GM15510 (cell line): ENCODE measurements around the gene TTC9B.

Experiments
- POLR2A ChIP-seq: IDR thresholded peaks from 3 replicates; pipeline ENCODE4 v1.6.1; 2011; ENCODE audit warnings: borderline replicate concordance; ENCODE audit not compliant: insufficient read length; ENCODE audit errors: extremely low read depth

The TTC9B gene

GRCh38 chr19:40217934-40218890 is at the start of gene TTC9B:
TTC9B (minus strand) TSS chr19:40218384; CDS start chr19:40218381, 3 bp downstream.
- no peak for TF ChIP-seq POLR2A

- TF ChIP-seq POLR2A = no peak
These were observed 49.4 kb upstream of the TTC9B start for GRCh38 chr19:40267601-40267997.

- no peak for TF ChIP-seq POLR2A
These were observed 48.9 kb upstream of the TTC9B start for GRCh38 chr19:40266912-40267600.

- TF ChIP-seq POLR2A = no peak
These were observed 47.9 kb upstream of the TTC9B start for GRCh38 chr19:40266119-40266518.

DNA sequence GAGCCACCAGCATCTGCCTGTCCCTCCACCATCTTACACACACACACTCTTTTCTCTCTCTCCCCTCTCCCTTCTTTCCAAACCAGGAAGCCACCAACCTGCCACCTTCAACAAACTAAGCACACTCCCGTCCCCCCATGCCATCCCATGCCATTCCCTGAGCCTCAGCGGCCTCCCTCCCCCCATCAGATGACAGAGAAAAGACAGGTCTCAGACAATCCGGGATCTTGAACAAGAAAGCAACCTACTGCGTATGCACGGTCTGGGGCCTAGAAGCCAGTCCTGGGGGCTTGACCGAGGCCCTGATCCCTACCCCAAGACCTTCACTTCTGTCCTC is 47.5 kb upstream of the TTC9B start:
- TF ChIP-seq POLR2A = no peak

DNA sequence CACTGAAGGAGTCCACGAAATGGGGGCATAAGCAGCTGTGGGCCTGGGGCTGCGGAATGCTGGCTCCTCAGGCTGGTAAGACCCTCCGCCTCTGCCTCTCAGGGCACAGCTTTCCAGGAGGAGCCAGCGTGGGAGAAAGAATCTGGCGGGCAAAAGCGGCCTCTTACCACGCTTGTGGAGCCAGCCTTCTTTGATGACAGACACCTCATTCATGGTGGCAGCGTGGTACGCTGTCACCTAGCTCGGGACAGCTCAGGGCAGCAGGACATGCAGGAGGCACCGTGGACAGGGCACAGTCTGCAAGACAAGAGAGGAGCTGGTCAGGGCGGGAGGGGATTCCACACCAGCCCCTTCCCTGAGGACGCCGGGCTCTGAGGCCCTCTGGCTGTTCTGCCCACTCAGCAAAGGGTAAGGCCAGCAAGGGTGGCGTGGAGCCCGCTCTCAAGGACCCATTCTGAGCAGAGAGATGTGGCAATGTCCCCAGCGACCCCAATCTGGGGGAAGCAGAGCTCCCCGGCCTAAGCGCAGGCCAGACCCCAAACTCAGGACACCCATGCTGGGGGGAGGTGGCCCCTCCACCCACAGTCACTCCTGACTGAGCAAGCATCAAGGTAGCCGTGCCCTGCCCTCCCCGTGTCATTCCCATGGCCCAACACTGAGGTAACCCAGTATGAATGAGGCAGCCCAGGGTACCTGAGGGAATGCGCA is 47.0 kb upstream of the TTC9B start:
- TF ChIP-seq POLR2A = no peak

- no peak for TF ChIP-seq POLR2A
These were observed 46.3 kb upstream of the TTC9B start for GRCh38 chr19:40264314-40265054.

GRCh38 chr19:40263440-40264313 is 45.5 kb upstream of the TTC9B start:
- TF ChIP-seq POLR2A = no peak

DNA sequence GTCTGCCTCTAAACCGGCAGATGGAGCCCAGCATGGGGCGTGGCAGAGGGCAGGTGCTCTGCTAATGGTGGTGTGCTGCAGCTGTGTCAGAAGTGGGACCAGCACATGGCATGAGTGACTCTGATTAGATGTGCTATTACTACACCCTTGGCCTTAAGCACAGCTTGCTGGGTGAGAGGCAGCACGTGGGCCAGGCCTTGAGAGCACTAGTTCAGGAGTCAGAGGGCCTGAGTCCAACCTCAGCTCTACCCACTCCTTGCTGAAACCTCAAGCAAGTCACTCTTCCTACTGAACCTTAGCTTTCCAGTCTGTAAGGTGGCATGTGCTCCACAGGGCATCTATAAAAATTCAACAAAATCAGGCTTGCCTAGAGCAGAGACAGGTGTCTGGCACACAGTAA is 44.2 kb upstream of the TTC9B start:
- no peak for TF ChIP-seq POLR2A

DNA sequence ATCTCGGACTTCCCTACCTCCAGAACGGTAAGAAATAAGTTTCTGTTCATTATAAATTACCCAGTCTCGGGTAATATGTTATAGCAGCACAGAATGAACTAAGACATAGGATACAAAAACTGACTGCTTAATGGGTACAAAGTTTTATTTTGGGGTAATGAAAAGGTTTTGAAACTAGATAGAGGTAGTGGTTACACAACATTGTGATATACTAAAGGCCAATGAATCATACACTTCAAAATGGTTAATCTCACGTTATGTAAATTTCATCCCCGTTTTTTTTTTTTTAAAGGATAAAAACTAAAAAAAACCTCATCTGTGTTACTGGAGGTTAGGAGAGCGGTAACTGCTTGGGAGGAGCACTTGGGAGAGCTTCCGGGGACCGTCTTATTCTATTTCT is 43.4 kb upstream of the TTC9B start:
- TF ChIP-seq POLR2A = no peak

- no peak for TF ChIP-seq POLR2A
These were observed 38.9 kb upstream of the TTC9B start for GRCh38 chr19:40257096-40257517.

DNA sequence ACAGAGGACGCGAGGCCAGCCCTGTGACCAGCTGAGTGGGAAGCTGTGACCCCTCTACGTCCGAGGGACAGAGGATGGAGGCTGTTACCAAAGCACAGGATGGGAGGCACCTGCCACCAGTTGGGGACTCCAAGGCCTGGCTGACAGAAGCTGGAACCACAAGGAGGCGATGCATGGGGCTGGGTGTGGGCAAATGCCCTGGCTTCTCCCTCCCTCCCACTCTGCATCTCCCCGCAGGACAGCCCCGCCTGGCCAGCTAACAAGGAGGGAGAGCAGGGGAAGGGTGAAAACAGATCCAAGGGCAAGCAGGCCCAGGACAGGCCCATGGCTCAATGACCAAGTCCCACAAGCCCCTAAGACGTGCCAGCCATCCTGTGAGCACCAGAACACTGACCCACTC is 38.3 kb upstream of the TTC9B start:
- no peak for TF ChIP-seq POLR2A

DNA sequence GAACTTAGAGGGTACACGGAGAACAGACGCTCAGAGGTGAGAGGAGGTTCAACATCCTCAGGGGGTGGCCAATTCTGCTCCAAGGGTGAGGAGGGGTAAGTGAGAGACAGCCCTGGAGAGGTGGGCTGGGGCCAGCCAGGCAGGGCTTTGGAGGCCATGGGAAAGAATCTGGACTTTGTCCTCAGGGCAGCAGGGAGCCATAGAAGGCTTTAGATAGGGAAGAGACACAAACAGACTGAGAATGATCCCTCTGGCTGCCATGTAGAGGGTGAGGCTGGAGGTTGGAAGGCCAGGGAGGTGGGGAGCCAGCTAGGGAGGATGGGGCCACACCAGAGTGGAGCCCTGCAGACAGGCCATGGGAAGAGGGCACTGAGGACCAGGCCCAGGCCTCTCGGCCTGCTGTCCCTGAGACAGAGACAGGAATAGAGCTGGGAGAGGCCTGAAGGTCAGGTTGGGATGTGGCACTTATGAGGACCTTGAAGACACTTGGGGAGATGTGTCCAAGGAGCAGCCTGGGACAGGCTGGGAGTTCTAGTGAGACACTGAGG is 37.5 kb upstream of the TTC9B start:
- TF ChIP-seq POLR2A = no peak
